GM12864 (cell line): ENCODE measurements around the gene MRPL52.
A peak's percentile ranks its signal among the peaks of the same experiment; 100 is the strongest.
"Not testable (repeated sequence)": the region's sequence is repeated elsewhere in the genome, so short reads cannot be mapped to it uniquely, and the experiment has no call there.

Experiments used
- DNase-seq: peaks from one replicate; pipeline ENCODE4 v3.0.0-alpha.2; 2011; ENCODE audit warnings: low read depth
- H3K4me3 ChIP-seq: 2 replicates; pipeline ENCODE4 v1.5.1; 2011; ENCODE audit warnings: mild to moderate bottlenecking, low read depth, low read length, control low read depth
- TF ChIP-seq, protein P1 (sequence below): IDR thresholded peaks from 2 replicates; pipeline ENCODE4 v1.5.1; 2011; ENCODE audit warnings: low read depth, mild to moderate bottlenecking, moderate library complexity, low read length, control low read depth, inconsistent platforms; ENCODE audit errors: missing control alignments

MRPL52 gene

DNA sequence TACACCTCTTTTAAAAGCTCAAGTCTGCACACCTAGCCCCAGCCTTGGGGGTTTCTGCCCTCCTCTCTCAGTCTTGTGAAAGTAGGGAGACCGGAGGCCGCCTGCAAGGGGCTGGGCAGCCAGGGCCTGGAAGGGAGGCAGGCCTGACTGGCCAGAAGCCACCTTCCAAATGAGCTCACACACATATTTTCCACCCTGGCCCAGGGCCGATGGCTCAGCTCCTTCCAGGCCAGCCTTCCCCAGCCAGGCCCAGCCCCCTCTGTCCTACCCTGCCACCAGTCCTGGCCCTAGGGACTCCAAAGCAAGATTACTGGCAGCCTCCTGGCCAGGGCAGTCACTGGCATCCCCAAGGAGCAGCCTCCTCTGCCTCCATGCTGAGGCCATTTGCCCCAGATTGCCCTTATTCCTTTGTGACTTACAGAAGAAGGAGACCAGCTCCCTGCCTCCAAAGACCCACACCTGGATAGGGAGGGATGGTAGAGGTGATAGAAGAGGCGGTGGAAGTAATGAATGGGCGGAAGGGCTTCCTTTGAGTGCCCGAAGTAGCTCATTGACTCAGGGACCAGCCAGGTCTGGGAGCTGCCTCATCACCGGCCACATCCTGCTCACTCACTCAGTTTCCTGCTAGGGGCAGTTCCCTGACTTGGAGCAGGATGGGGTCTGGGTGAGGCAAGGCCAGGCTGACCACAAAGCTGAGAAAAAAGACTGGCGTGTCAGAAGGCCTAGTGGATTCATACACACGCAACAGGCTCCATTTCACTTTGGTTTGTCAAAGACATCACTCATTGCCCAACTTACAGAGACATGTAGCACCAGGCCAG is 21.5 kb downstream of the MRPL52 start:
- H3K4me3 ChIP-seq = no peak overlapping the region
- TF ChIP-seq, protein P1, sequence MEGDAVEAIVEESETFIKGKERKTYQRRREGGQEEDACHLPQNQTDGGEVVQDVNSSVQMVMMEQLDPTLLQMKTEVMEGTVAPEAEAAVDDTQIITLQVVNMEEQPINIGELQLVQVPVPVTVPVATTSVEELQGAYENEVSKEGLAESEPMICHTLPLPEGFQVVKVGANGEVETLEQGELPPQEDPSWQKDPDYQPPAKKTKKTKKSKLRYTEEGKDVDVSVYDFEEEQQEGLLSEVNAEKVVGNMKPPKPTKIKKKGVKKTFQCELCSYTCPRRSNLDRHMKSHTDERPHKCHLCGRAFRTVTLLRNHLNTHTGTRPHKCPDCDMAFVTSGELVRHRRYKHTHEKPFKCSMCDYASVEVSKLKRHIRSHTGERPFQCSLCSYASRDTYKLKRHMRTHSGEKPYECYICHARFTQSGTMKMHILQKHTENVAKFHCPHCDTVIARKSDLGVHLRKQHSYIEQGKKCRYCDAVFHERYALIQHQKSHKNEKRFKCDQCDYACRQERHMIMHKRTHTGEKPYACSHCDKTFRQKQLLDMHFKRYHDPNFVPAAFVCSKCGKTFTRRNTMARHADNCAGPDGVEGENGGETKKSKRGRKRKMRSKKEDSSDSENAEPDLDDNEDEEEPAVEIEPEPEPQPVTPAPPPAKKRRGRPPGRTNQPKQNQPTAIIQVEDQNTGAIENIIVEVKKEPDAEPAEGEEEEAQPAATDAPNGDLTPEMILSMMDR = no peak
- no peak for DNase-seq

DNA sequence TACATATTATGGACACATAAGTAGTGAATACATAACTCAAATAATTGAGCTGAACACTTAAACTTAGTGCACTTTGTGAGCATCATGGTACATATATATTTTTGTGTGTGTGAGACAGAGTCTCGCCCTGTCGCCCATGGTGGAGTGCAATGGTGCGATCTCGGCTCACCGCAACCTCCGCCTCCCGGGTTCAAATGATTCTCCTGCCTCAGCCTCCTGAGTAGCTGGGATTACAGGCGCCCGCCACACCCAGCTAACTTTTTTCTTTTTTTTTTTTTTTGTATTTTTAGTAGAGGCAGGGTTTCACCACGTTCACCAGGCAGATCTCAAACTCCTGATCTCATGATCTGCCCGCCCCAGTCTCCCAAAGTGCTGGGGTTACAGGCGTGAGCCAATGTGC is 22.5 kb downstream of the MRPL52 start:
- not testable (repeated sequence) for DNase-seq, H3K4me3 ChIP-seq

DNA sequence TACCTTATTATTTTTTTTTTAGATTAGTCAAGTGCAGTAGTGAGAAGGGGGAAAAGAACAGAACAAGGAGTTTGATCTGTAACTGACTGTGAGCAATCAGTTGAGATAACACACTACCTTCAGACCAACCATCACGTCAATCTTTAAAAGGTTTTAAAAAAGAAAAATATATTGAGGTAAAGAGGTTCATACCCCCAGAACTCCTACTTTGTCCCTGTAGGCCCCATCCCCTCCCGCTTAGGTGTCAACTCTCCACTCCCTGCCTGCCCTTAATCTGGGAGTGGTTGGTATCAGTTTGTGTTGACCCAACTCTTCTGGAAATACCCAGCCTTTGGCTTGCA is 22.9 kb downstream of the MRPL52 start:
- H3K4me3 ChIP-seq = no peak overlapping the region
- DNase-seq = no peak
- TF ChIP-seq, protein P1 = no peak

DNA sequence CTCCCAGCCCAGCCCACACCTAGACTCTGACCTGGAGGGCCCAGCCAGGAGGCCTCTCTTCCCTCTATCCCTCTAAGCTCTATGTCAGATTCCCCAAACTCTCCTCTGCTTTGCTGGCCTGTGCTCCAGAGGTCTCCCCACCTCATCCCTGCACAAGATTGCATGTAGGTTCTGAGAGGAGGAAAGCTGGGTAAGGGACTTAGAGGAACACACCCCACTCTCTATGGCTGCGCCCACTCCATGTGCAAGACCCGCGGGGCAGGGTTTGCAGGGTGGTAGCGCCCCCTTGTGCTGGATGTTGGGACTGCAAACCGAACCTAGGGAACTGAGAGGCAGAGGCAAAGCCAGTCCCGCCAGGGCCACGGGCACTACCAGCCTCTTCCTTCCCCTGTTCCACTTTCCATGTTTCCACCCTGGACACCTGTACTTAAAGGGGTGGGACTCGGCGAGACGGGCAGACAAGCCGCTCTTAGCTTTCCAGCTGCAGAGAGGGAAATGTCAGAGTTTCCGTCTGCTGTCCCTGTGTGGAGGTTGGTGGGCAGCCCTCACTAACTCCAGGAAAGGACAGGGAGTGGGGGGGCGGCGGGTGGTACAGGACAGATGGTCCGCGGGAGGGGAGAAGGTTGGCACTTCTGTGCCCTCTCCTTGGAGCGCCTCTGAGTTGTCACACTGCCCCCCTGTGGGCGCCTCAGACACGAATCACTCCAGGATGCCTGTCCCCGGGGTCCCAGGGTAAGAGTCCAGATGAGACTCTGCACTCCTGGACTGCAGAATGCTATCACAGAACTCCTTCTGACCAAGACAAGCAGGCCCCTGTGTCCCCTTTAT is 23.5 kb downstream of the MRPL52 start:
- DNase-seq = peak; percentile 59
- TF ChIP-seq, protein P1 = peak; percentile 90
- peak overlapping the region; percentile 58 for H3K4me3 ChIP-seq

DNA sequence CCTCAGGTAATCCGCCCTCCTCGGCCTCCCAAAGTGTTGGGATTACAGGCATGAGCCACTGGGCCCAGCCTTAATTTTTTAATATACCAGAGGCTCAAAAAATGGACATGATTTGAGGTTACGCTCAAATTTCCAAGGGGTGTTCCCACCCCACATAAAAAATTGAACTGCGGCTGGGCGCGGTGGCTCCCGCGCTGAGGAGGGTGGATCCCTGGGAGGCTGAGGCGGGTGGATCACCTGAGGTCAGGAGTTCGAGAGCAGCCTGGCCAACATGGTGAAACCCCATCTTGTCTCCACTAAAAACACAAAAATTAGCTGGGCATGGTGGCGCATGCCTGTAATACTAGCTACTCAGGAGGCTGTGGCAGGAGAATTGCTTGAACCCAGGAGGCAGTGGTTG is 24.6 kb downstream of the MRPL52 start:
- DNase-seq, H3K4me3 ChIP-seq: not testable (repeated sequence)

DNA sequence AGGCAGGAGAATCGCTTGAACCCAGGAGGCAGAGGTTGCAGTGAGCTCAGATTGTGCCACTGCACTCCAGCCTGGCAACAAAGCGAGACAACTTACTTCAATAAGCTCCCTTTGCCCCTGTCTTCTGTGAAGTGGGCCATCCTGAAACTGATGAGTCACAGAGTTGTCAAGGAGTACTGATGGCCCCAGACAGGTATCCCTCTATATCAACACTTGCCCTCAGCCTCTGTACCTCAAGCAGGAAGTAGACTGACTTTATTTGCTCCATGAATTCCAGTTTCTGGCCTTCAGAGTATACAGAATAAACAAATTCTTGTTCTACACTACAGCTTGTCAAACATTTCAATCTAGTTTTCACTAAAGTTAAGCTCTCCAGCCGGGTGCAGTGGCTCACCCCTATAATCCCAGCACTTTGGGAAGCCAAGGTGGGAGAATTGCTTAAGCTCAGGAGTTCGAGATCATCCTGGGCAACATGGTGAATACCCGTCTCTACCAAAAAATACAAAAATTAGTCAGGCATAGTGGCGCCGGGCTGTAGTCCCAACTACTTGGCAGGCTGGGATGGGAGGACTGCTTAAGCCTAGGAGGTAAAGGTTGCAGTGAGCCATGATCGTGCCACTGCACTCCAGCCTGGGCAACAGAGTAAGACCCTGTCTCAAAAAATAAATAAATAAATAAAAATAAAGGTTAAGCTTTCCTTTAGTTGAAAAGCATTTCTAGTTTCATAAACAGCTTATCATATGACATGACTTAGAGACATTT is 25.5 kb downstream of the MRPL52 start:
- TF ChIP-seq, protein P1 = no peak
- DNase-seq = no peak

DNA sequence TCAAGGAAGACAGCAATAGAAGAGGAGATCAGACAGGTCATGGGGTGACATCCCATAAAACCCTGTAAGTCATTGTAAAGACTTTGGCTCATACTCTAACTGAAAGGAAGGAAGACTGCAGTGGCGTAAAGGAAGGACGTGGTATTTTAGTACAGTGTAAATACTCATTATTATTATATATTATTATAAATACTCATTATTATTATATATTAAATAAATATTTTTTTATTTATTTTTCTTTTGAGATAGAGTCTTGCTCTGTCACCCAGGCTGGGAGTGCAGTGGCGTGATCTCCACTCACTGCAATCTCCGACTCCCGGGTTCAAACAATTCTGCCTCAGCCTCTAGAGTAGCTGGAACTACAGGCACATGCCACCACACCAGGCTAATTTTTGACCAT is 26.7 kb downstream of the MRPL52 start:
- no peak for DNase-seq
- H3K4me3 ChIP-seq = no peak overlapping the region
- TF ChIP-seq, protein P1 = no peak

More for the DNA sequence above, 25.5 kb downstream of the MRPL52 start:
- H3K4me3 ChIP-seq = no peak overlapping the region

DNA sequence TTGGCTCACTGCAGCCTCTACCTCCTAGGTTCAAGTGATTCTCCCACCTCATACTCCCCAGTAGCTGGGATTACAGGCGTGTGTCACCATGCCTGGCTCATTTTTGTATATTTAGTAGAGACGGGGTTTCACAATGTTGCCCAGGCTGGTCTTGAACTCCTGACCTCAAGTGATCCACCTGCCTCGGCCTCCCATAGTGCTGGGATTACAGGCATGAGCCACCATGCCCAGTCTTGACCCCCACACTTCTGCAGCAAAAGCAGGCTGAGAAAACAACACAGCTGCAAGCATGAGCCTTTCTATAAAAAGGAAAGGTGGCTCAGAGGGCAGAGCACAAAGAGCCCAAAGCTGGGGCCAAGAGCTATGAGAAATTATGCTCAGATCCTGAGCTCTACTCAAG is 30.7 kb downstream of the MRPL52 start:
- not testable (repeated sequence) for DNase-seq, H3K4me3 ChIP-seq
